Gastrocnemius medialis (tissue), 4 donors: ENCODE results near the gene CRTAC1. TPM values are rescaled to one million over a fixed set of nuclear protein-coding genes. Genes with fewer than 3 reads are reported as not detected.

Experiments
- ATAC-seq, 2 donors: fragments of 150-250 bp; one replicate each; pipeline ENCODE4 v1.9.1; 2016
- DNase-seq, 2 donors: peaks; one replicate each; pipeline ENCODE4 v3.0.0-alpha.2; 2019
- H3K27ac ChIP-seq, 4 donors: fragments of 200-600 bp; sonication (generic); 1 replicate in 1 of 4; 2 replicates in 3 of 4; pipeline ENCODE4 v1.5.1; 2016 to 2018; ENCODE audit warnings: mild to moderate bottlenecking in 2 of 4, moderate library complexity in 1 of 4
- H3K27me3 ChIP-seq, 3 donors: fragments of 200-600 bp; sonication (generic) in 2 of 3; 1 replicate in 1 of 3; 2 replicates in 2 of 3; pipeline versions ENCODE4 v1.5.1 to v1.6.0; 2016 to 2019; ENCODE audit warnings: mild to moderate bottlenecking in 1 of 3, moderate library complexity in 1 of 3
- H3K36me3 ChIP-seq, 2 donors: fragments of 200-600 bp; sonication (generic) in 1 of 2; one replicate each; pipeline ENCODE4 v1.5.1; 2017 to 2018
- H3K4me1 ChIP-seq, 2 donors: fragments of 200-600 bp; sonication (generic) in 1 of 2; one replicate each; pipeline ENCODE4 v1.5.1; 2016 to 2017; ENCODE audit warnings: mild to moderate bottlenecking in 2 of 2
- H3K4me3 ChIP-seq, 4 donors: fragments of 200-600 bp; sonication (generic) in 3 of 4; 1 replicate in 1 of 4; 2 replicates in 3 of 4; pipeline ENCODE4 v1.5.1; 2016 to 2019; ENCODE audit warnings: mild to moderate bottlenecking in 2 of 4
- H3K9me3 ChIP-seq, 3 donors: fragments of 200-600 bp; sonication (generic) in 2 of 3; 1 replicate in 1 of 3; 2 replicates in 2 of 3; pipeline ENCODE4 v1.5.1; 2016 to 2019
- POLR2A ChIP-seq, 2 donors: fragments of 450-650 bp; IDR thresholded peaks; one replicate each; pipeline ENCODE4 v1.6.1; 2017; ENCODE audit warnings: antibody characterized with exemption in 2 of 2, mild to moderate bottlenecking in 2 of 2, moderate library complexity in 2 of 2
- in situ Hi-C, 4 donors: fragments of 200-750 bp; cut with MboI; loops; one replicate each; pipeline versions ENCODE4 v1.15.0 to v1.8.0; 2017; ENCODE audit warnings: low sequenced_read_pairs in 4 of 4
- intact Hi-C: fragments of 100-400 bp; cut with DNase I; formaldehyde crosslinking; loops from one replicate; pipeline ENCODE4 v1.15.1; 2023; ENCODE audit warnings: low total_unique reads
- total RNA-seq, 4 donors: library from RNA; depleted of rRNA; stranded (reverse); fragments of >200 nt; gene quantifications; one replicate each; pipeline versions ENCODE4 v1.1.0 to v1.2.3, GENCODE V29; 2016
- TF ChIP-seq, protein P1 (sequence below), 5 experiments: fragments of 450-650 bp in 3 of 5; fragments of 200-600 bp in 2 of 5; sonication (generic) in 2 of 5; IDR thresholded peaks in 4 of 5; conservative IDR thresholded peaks in 1 of 5; 1 replicate in 4 of 5; 2 replicates in 1 of 5; pipeline ENCODE4 v1.5.1; 2016 to 2019; ENCODE audit warnings: antibody characterized with exemption in 5 of 5, mild to moderate bottlenecking in 3 of 5, moderate library complexity in 3 of 5

CRTAC1 gene
- total RNA-seq, 4 donors from 2014 or later = 0.16 to 3.9 (median 0.56) TPM; not detected in 1

DNA sequence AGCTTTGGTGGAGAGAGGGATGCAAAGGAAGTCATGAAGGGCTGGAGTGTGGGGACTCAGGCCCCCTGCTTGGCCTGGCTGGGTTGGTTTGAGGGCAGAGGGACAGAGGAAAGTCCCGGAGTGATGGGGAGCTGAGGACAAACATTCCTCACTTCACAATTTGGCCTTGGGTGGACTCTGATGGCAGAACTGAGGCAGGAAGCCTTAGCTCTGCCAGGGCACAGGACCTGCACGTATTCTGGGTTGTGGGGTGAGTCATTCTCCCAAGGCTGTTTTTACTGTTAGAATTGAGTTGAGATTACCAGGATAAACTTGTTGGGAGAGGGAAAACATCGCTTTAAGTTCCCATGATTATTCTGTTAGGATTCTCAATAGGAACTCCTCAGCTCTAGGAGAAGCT lies 178.1 kb downstream of the CRTAC1 start:
- no peaks in the 10 kb centered on the region for H3K9me3 ChIP-seq

DNA sequence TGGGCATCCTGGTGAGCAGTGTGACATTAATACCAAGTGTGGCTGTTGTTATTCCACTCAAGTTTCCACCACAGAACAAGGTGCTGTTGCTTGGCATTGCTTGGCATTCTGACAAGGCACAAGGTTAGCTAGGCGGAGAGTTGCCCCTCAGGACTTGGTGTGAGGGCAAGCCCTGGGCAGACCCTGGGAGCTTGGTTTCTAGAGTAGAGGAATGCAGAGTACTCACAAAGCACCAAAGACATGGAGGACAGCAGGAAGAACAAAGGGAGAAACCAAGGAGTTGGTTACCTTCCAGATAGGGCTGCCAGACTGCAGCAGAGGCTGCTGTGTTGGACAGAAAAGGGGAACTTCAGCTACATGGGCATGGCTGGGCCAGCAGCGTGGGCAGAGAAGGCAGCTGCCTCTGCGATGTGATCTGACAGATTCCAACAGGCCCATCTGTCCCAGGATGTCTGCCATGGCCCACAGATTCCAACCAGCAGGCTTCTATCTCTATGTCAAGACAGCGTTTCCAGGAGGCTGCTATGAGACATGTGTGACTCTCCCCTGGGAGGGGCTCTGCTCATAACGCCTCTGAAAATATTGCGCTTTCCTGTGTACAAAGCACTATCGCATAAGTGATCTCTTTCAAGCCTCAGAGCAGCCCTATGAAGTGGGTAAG lies 178.9 kb downstream of the CRTAC1 start:
- no peak overlapping the region for H3K27ac ChIP-seq
- H3K9me3 ChIP-seq = no peaks in the 10 kb centered on the region
- H3K27me3 ChIP-seq = peaks cover 0 to 15% (median 2%) of the 10 kb centered on the region in 3 donors
- no peak overlapping the region for H3K4me3 ChIP-seq
- in situ Hi-C loops (no loop called here), intact Hi-C loops (no loop called here)
- DNase-seq (no peak), ATAC-seq (no peak)
- TF ChIP-seq, protein P1, sequence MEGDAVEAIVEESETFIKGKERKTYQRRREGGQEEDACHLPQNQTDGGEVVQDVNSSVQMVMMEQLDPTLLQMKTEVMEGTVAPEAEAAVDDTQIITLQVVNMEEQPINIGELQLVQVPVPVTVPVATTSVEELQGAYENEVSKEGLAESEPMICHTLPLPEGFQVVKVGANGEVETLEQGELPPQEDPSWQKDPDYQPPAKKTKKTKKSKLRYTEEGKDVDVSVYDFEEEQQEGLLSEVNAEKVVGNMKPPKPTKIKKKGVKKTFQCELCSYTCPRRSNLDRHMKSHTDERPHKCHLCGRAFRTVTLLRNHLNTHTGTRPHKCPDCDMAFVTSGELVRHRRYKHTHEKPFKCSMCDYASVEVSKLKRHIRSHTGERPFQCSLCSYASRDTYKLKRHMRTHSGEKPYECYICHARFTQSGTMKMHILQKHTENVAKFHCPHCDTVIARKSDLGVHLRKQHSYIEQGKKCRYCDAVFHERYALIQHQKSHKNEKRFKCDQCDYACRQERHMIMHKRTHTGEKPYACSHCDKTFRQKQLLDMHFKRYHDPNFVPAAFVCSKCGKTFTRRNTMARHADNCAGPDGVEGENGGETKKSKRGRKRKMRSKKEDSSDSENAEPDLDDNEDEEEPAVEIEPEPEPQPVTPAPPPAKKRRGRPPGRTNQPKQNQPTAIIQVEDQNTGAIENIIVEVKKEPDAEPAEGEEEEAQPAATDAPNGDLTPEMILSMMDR (IDR thresholded peaks at IDR 0.05 in 4 of 5, conservative IDR thresholded peaks at IDR 0.05 in 1 of 5) = no peak
- TF ChIP-seq POLR2A (IDR thresholded peaks at IDR 0.05) = no peak
- peaks cover 14 to 18% of the 10 kb centered on the region in 2 donors for H3K4me1 ChIP-seq
- H3K36me3 ChIP-seq = no peaks in the 10 kb centered on the region

More for the DNA sequence above, 178.1 kb downstream of the CRTAC1 start:
- in situ Hi-C loops = no loop called here
- Histone ChIP-seq H3K27me3 (peaks cover 0 to 15% (median 2%) of the 10 kb centered on the region in 3 donors), H3K27ac (no peak overlapping the region), H3K4me3 (no peak overlapping the region), H3K36me3 (no peaks in the 10 kb centered on the region), H3K4me1 (peaks cover 14 to 18% of the 10 kb centered on the region in 2 donors)
- TF ChIP-seq, protein P1 (IDR thresholded peaks at IDR 0.05 in 4 of 5, conservative IDR thresholded peaks at IDR 0.05 in 1 of 5) = no peak
- no peak for TF ChIP-seq POLR2A (IDR thresholded peaks at IDR 0.05)
- ATAC-seq (no peak), DNase-seq (no peak)
- intact Hi-C loops = no loop called here

DNA sequence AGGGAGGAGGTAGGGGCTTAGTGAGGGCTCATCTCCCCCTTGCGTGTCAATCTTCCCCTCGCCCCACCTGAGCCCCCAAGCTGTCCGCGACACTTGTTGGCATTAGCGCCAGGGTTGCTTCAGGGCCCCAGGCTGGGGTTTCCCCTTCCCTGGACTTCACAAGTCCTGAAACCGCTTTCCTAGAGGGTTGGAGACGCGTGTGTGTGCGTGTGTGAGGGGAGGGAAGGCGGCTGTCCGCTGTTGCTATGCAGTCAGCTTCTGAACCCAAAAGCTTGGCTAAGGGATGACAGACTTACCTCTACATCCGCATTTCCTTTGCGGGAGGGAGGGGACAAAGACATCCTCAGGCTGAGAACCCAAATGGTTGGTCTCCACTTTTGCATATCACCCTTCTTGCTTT lies 180.0 kb downstream of the CRTAC1 start:
- Histone ChIP-seq H3K4me1 (peaks cover 14 to 18% of the 10 kb centered on the region in 2 donors), H3K9me3 (no peaks in the 10 kb centered on the region), H3K36me3 (no peaks in the 10 kb centered on the region), H3K27me3 (peaks cover 0 to 15% (median 2%) of the 10 kb centered on the region in 3 donors), H3K4me3 (peak overlapping the region; percentile 11 to 59 (median 39)), H3K27ac (no peak overlapping the region)
- no peak for DNase-seq
- TF ChIP-seq POLR2A (IDR thresholded peaks at IDR 0.05) = no peak
- TF ChIP-seq, protein P1 (IDR thresholded peaks at IDR 0.05 in 4 of 5, conservative IDR thresholded peaks at IDR 0.05 in 1 of 5) = no peak
- ATAC-seq = no peak
- in situ Hi-C loops = no loop called here
- intact Hi-C loops = no loop called here

DNA sequence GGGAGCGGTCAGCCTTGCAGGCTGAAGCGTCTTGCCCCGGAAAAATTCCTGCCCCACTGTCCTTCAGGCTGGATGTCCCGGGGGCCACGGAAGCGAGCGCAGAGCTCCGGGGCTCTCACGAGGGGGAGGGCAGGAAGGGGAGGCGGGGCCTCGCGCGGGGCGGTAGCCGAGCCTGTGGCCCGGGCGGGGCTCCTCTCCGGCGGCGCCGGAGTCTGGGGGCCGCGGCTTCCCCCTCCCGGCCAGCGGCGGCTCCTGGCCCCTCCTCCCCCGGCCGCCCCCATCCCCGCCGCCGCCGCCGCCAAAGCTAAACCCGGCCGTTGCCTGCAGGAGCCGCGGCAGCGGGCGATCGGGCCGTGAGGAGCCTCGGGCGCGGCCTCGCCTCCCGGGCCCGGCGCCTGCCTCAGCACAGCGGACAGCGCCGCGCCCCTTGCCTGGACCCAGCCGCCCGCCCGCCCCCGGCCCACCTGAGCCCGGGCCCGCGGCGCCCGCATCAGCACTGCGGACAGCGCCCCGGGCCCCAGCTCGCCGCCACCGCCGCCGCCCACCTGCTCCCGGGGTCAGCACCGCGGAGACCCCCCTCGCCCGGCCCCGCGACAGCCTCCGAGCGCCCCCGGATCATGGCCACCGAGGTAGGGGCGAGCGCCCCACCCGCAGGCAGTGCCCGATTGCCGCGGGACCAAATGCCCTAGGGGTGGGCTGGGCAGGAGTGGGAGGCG lies 180.6 kb downstream of the CRTAC1 start, which contains the start of gene GOLGA7B:
Gene GOLGA7B (plus strand): TSS at position 157 of the 716 bp plus-strand sequence. CDS start 461 bp downstream, at position 618.
- in situ Hi-C loops = no loop called here

More for the DNA sequence above, 180.6 kb downstream of the CRTAC1 start, which contains the start of gene GOLGA7B:
- intact Hi-C loops = no loop called here
- Histone ChIP-seq H3K36me3 (no peaks in the 10 kb centered on the region), H3K27ac (no peak within 1 kb of the TSS), H3K4me3 (peak within 1 kb of the TSS; percentile 50 to 65 (median 56)), H3K9me3 (no peaks in the 10 kb centered on the region), H3K4me1 (peaks cover 14 to 18% of the 10 kb centered on the region in 2 donors), H3K27me3 (peaks cover 0 to 15% (median 2%) of the 10 kb centered on the region in 3 donors)
- TF ChIP-seq, protein P1 (IDR thresholded peaks at IDR 0.05 in 4 of 5, conservative IDR thresholded peaks at IDR 0.05 in 1 of 5) = peak in 1 of 5 experiments; percentile 9
- no peak for TF ChIP-seq POLR2A (IDR thresholded peaks at IDR 0.05)
- ATAC-seq (peak; percentile 65 to 72), DNase-seq (no peak)
